ENCODE data around the gene ARMC8.

- TF ChIP-seq CTCF (IDR thresholded peaks at IDR 0.05; ENCODE audit: poor library complexity, severe bottlenecking): no peak
- TF ChIP-seq POLR2AphosphoS5 (IDR thresholded peaks at IDR 0.05): no peak
Measured at GRCh38 chr3:138327831-138328230, 140.7 kb downstream of the ARMC8 start.
